GM21381 (cell line): ENCODE data around the gene NAV2.
A peak's percentile ranks its signal among the peaks of the same experiment; 100 is the strongest.
"Not testable (repeated sequence)": the region's sequence is repeated elsewhere in the genome, so short reads cannot be mapped to it uniquely, and the experiment has no call there.

Experiments
- ATAC-seq: cut with Tn5 transposase; IDR thresholded peaks from one replicate; pipeline ENCODE4 v1.9.1; 2021; ENCODE audit warnings: mild to moderate bottlenecking, moderate library complexity; ENCODE audit not compliant: unreplicated experiment

NAV2 gene

DNA sequence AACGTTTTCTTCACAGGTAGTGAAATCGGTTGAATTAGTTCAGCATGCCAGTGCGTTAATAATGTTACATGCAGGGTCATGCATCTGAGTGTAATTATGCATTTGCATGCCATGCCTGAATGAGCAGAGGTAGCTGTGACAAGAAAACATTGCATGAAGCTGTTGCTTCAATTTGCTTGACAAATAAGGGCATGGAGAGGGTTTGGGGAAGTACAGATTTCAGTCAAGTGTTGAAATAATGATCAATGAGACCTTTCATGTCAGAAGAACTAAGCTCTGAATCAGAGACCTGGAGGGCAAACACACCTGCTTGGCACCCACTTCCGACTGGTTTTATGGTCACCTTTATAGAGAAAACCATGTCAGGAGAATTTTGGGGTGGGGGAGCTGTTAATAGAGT lies 226.2 kb downstream of the NAV2 start:
- peak; percentile 20 for ATAC-seq

- no peak for ATAC-seq
Measured at GRCh38 chr11:19939415-19939929, 226.8 kb downstream of the NAV2 start.

DNA sequence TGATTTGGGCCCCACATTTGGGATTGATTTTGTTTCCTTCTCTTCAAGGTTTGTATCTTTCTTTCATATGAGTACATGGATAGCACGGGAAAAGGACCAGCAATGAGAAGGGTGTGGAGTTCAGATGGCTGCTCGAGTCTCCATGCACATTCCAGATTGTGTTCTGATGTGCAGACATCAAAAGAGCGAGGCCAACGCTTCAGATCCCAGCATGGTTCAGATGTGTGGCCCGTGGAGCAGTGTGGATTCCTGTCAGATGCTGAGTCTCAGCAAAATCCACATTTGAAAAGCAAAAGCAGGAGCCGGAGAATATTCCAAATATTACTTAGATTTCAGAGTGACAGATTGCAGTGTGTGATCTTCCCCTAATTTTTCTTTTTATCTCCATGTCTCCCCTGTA lies 228.2 kb downstream of the NAV2 start:
- no peak for ATAC-seq

DNA sequence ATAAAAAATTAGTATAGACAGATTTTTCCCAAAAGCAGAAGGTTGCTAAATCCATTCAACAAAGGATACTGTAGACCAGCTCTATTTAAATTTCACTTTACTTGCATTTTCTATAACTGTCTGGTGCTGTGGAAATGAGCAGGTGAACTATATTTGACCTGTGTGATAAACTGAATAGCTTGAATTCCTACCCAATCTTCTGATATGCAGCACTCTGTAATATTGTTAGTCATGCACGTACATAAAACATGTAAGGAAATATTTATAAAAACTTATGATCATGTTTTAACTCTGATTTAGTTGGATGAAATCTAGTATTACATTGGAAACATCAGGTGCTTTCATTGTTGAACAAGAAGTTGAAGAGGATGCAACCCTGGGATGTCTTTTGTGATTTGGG lies 234.0 kb downstream of the NAV2 start:
- ATAC-seq: no peak

GRCh38 chr11:19947537-19948114 lies 235.0 kb downstream of the NAV2 start:
- no peak for ATAC-seq

DNA sequence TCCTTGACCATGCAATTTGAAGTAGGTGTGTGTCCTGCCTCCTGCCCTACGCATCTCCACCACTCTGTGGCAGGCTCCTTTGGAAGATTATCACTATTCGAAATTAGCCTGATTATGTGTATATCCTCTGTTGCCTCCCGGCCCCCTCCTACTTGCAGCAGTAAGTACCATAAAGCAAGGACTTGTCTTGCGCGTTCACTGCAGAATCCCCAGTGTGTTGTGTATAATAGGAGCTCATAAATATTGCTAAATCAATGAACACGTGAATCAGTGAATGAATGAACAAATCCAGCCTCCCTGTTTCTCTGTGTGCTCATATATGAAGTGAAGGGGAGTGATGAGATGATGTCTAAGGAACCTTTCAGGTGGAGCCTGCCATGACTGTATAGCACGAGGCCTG lies 237.0 kb downstream of the NAV2 start:
- ATAC-seq: no peak

GRCh38 chr11:19951558-19952115 lies 239.0 kb downstream of the NAV2 start:
- ATAC-seq: peak; percentile 79

DNA sequence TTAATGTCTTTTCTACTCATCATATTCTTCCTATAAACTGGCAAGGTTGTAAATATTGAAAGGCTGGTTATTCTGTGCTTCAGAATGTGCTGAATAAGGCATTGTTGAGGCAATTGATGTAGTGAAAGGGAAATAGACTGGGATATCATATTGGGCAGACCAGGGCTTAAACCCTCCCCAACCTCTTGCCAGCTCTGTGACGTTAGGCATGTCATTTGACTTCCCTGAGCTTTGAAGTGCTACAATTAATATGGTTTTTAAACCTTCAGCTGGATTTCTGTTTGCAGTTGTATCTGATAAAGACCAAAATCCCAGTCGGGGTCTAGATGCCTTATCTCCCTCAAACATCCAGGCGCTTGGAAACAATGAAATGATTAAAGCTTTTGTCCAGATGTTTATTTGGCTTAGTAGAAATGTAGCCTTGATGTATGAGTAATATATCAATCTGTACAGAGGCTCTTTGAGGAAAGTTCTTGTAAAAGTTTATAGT lies 239.5 kb downstream of the NAV2 start:
- ATAC-seq: no peak

GRCh38 chr11:19952911-19953310 lies 240.3 kb downstream of the NAV2 start:
- ATAC-seq: no peak

GRCh38 chr11:19953336-19953735 lies 240.7 kb downstream of the NAV2 start:
- no peak for ATAC-seq

DNA sequence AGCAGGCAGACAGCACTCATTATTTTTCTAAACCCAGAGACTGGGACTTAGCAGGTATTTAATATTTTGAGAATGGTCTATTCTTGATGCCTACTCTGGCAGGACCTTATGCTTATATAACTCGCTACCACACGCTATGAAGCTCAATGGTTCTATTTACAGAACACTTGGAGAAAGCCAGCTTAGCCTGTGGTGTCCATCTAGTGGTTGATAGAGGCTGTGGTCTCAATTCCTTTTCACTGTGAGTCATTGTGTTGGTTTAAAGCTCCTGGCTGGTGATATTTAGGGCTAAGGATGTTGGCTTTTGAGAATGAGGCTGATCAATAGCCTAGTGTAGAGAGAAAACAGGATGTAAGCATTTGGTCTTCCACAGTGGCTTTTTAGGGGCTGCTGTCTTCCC lies 241.3 kb downstream of the NAV2 start:
- ATAC-seq: no peak

DNA sequence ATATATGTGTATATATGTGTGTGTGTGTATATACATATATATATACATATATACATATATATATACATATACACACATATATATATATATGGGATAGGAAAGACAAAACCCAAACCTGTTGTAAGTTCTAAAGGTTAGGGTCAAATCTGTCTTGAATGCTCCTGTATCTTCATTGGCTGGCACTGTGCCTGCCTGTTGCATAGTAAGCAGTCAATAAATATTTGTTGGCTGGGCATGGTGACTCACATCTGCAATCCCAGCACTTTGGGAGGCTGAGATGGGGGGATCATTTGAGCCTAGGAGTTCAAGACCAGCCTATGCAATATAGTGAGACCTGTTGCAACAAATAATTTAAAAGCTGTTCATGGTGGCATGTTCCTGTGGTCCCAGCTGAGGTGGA lies 242.3 kb downstream of the NAV2 start:
- ATAC-seq: no peak

GRCh38 chr11:19955660-19956059 lies 243.0 kb downstream of the NAV2 start:
- no peak for ATAC-seq

- no peak for ATAC-seq
Measured at GRCh38 chr11:19956228-19956627, 243.6 kb downstream of the NAV2 start.

- ATAC-seq: no peak
Measured at GRCh38 chr11:19957294-19957943, 244.8 kb downstream of the NAV2 start.

DNA sequence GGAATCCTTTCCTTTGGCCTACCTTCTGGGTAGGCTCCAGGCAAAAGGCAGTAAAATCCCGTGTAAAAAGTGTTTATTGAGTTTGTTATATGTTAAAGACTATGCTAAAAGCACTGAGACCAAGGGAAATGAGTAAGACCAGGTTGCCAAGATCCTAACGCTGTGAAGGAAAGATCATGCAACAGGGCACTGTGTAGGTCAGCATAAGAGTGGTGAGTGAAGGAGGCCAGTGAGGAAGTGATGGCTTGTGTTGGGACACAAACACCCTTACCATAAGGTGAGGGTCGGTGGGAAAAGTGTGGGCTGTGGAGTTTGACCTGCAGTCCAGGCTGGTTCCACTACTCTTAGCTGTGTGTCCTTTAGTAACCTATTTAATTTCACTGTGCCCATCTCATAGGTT lies 245.6 kb downstream of the NAV2 start:
- ATAC-seq: no peak

- no peak for ATAC-seq
Measured at GRCh38 chr11:19959210-19959609, 246.6 kb downstream of the NAV2 start.

GRCh38 chr11:19959648-19960059 lies 247.0 kb downstream of the NAV2 start:
- no peak for ATAC-seq

DNA sequence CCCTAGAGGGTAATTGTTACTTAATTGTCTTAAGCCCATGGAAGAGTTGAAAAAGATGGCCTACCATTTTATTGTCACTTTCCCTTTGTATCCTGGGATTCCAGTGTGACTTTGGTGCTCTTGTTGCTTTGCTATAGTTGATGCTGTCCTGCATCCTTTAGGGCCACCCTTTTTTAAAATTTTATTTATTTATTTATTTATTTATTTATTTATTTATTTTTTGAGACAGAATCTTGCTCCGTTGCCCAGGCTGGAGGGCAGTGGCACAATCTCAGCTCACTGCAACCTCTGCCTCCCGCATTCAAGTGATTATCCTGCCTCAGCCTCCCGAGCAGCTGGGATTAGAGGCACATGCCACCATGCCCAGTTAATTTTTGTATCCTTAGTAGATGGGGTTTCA lies 247.8 kb downstream of the NAV2 start:
- not testable (repeated sequence) for ATAC-seq

GRCh38 chr11:19961225-19961624 lies 248.6 kb downstream of the NAV2 start:
- ATAC-seq: no peak

DNA sequence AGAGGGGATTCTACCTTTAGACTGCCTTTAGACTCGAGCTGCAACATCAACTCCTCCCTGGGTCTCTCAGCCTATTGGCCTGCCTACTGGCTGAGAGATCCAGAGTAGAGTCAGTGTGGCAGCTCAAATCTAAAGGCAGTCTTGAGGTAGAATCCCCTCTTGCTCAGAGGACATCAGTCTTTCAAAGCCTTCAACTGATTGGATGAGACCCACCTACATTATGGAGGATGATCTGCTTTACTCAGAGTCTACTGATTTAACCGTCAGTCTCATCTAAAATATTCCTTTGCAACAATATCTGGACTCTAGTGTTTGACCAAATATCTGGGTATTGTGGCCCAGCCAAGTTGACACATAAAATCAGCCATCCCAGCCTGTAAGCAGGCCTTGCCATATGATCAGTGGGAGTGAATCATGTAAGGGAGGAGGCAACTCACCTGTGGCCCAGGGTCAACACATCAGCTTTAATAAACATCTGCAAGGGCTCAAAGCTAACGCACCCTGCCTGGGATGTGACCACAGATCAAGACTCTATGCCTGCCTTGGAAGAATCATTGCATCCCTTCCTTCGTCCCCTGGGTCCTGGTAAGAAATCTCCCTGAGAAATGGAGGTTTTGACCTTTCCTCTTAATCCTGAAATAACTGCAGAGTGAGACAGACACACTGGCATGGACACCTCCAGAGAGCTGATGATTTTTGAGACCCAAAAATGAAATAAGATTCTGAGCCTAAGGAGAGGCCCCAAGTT lies 249.6 kb downstream of the NAV2 start:
- no peak for ATAC-seq

GRCh38 chr11:19962801-19963175 lies 250.2 kb downstream of the NAV2 start:
- ATAC-seq: no peak
